Keratinocyte (primary cell): ENCODE data around the gene ADARB2. TPM values are rescaled to one million over a fixed set of nuclear protein-coding genes. Genes with fewer than 3 reads are reported as not detected.

Source experiments
- DNase-seq: peaks from one replicate; pipeline ENCODE4 v3.0.0-alpha.2; 2011; ENCODE audit warnings: low read depth, missing footprints, low spot score
- FAIRE-seq: peaks from 2 replicates; lab custom pipeline; 2011; peaks lifted over from hg19 to GRCh38; lab: Jason Lieb, UNC
- H2AFZ ChIP-seq: 2 replicates; pipeline ENCODE4 v1.6.0; 2012; ENCODE audit warnings: low read length, control low read depth, inconsistent platforms; ENCODE audit not compliant: control insufficient read depth
- H3K27ac ChIP-seq: 2 replicates; pipeline ENCODE4 v1.5.1; 2011; ENCODE audit warnings: low read length; ENCODE audit not compliant: control insufficient read depth, insufficient read depth
- H3K27me3 ChIP-seq: 3 replicates; pipeline ENCODE4 v1.6.0; 2011; ENCODE audit warnings: low read length; ENCODE audit not compliant: control insufficient read depth, insufficient read depth; ENCODE audit errors: extremely low read depth
- H3K36me3 ChIP-seq, 2 experiments: 2 replicates in 1 of 2; 3 replicates in 1 of 2; pipeline ENCODE4 v1.5.1; 2011; ENCODE audit warnings: low read length in 2 of 2, mild to moderate bottlenecking in 1 of 2; ENCODE audit not compliant: control insufficient read depth in 2 of 2, insufficient read depth in 2 of 2; ENCODE audit errors: extremely low read depth in 1 of 2
- H3K4me1 ChIP-seq: 3 replicates; pipeline ENCODE4 v1.5.1; 2011; ENCODE audit warnings: low read length; ENCODE audit not compliant: control insufficient read depth, insufficient read depth; ENCODE audit errors: extremely low read depth
- H3K4me2 ChIP-seq: 3 replicates; pipeline ENCODE4 v1.6.0; 2011; ENCODE audit warnings: low read depth, low read length; ENCODE audit not compliant: control insufficient read depth, insufficient read depth; ENCODE audit errors: extremely low read depth
- H3K4me3 ChIP-seq, 3 experiments: fragments of 200-600 bp in 1 of 3; sonication (generic) in 1 of 3; 2 replicates in 2 of 3; 3 replicates in 1 of 3; pipeline ENCODE4 v1.5.1; 2011 to 2016; ENCODE audit warnings: low read length in 3 of 3, mild to moderate bottlenecking in 3 of 3, control low read depth in 2 of 3, inconsistent platforms in 1 of 3, low read depth in 1 of 3, mixed read lengths in 1 of 3, mixed run types in 1 of 3, moderate library complexity in 1 of 3; ENCODE audit not compliant: control insufficient read depth in 2 of 3, insufficient read depth in 2 of 3; ENCODE audit errors: extremely low read depth in 1 of 3
- H3K79me2 ChIP-seq: 2 replicates; pipeline ENCODE4 v1.6.0; 2012; ENCODE audit warnings: low read length; ENCODE audit not compliant: control insufficient read depth, insufficient read depth
- H3K9ac ChIP-seq: 3 replicates; pipeline ENCODE4 v1.6.0; 2011; ENCODE audit warnings: low read length; ENCODE audit not compliant: control insufficient read depth, insufficient read depth; ENCODE audit errors: extremely low read depth
- H3K9me1 ChIP-seq: 3 replicates; pipeline ENCODE4 v1.6.0; 2011; ENCODE audit warnings: low read length; ENCODE audit not compliant: control insufficient read depth, insufficient read depth; ENCODE audit errors: extremely low read depth
- H3K9me3 ChIP-seq: 2 replicates; pipeline ENCODE4 v1.5.1; 2012; ENCODE audit warnings: low read depth, low read length; ENCODE audit not compliant: control insufficient read depth
- H4K20me1 ChIP-seq: 3 replicates; pipeline ENCODE4 v1.6.0; 2011; ENCODE audit warnings: low read length; ENCODE audit not compliant: control insufficient read depth, insufficient read depth; ENCODE audit errors: extremely low read depth
- EZH2 ChIP-seq: IDR thresholded peaks from one replicate; pipeline ENCODE4 v1.6.1; 2012; ENCODE audit warnings: inconsistent platforms, mild to moderate bottlenecking, low read length, moderate library complexity
- dilution Hi-C: fragments of 300-500 bp; cut with MboI; formaldehyde crosslinking; loops from one replicate; pipeline ENCODE4 v1.7.0; 2020; ENCODE audit warnings: low sequenced_read_pairs; ENCODE audit not compliant: extremely low pct_ligation_motif_present
- polyA plus RNA-seq, 5 experiments: library from polyadenylated mRNA; depleted of rRNA in 3 of 5; stranded (reverse) in 3 of 5; stranded (forward) in 1 of 5; unstranded in 1 of 5; fragments of >200 nt; gene quantifications; 1 replicate in 1 of 5; 2 replicates in 3 of 5; 3 replicates in 1 of 5; pipeline versions ENCODE4 v1.2.1 to v1.2.3, GENCODE V29; 2011 to 2012; ENCODE audit warnings: missing spikeins in 2 of 5, low read depth in 1 of 5, low replicate concordance in 1 of 5
- TF ChIP-seq, protein P1 (sequence below), 3 experiments: IDR thresholded peaks in 1 of 3; conservative IDR thresholded peaks in 1 of 3; optimal IDR thresholded peaks in 1 of 3; 2 replicates in 2 of 3; 3 replicates in 1 of 3; pipeline versions ENCODE3 to v1.5.1; 2011; ENCODE audit warnings: low read length in 3 of 3, mild to moderate bottlenecking in 3 of 3, moderate library complexity in 2 of 3, control low read depth in 1 of 3, inconsistent platforms in 1 of 3; ENCODE audit not compliant: insufficient read depth in 2 of 3; ENCODE audit errors: extremely low read depth in 1 of 3

The ADARB2 gene
- polyA plus RNA-seq, 1 donor (not counting 4 experiments of a cell fraction or from before 2014, with no cell fraction given): not detected

DNA sequence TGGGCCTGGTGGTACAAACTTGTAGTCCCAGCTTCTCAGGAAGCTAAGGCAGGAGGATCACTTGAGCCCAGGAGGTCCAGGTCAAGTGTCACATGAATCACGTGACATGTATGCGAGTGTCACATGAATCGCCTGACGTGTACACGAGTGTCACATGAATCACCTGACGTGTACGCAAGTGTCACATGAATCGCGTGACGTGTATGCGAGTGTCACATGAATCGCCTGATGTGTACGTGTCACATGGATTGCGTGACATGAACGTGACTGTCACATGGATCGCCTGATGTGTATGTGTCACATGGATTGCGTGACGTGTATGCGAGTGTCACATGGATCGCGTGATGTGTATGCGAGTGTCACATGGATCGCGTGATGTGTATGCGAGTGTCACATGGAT is 9.5 kb upstream of the ADARB2 start:
- no peak overlapping the region for H2AFZ ChIP-seq
- dilution Hi-C loops: no loop called here

DNA sequence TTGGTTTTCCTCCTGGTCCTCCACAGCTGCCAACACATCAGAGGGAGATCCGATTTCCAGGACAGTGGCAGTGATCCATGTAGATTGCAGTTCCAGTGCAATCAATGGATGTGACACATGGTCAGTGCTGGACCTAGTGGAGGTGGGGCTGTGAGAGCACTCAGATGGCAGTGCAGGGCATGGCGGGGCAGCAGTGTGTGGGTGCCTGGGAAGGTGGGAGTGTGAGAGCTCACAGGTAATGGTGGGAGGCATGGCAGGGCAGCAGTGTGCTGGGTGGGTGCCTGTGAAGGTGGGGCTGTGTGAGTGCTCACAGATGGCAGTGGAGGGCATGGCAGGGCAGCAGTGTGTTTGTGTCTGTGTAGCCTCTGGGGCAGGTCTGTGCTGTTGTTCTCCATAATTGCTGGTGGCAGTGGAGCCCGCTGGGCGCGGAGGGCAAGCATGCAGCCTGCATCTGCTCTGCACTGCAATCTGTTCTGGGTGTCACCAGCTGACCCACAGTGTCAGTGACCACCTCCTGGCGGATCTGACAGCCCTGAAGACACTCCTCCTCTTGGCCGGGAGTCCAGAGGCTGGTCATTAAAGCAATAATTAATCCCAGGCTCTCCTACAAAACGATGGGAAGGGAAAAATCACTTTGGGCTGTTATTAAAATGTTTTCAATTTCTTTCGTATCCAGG is 8.6 kb upstream of the ADARB2 start:
- Histone ChIP-seq H4K20me1 (no peaks in the 10 kb centered on the region), H3K27me3 (no peaks in the 10 kb centered on the region), H3K4me1 (no peaks in the 10 kb centered on the region), H3K27ac (no peak overlapping the region), H3K4me3 (no peak overlapping the region), H3K9me1 (no peaks in the 10 kb centered on the region), H3K36me3 (no peaks in the 10 kb centered on the region), H3K4me2 (no peak overlapping the region), H3K9me3 (peaks cover 4% of the 10 kb centered on the region), H3K9ac (no peak overlapping the region), H2AFZ (no peak overlapping the region), H3K79me2 (no peaks in the 10 kb centered on the region)
- dilution Hi-C loops: no loop called here
- FAIRE-seq (no peak), DNase-seq (no peak)
- TF ChIP-seq, protein P1, sequence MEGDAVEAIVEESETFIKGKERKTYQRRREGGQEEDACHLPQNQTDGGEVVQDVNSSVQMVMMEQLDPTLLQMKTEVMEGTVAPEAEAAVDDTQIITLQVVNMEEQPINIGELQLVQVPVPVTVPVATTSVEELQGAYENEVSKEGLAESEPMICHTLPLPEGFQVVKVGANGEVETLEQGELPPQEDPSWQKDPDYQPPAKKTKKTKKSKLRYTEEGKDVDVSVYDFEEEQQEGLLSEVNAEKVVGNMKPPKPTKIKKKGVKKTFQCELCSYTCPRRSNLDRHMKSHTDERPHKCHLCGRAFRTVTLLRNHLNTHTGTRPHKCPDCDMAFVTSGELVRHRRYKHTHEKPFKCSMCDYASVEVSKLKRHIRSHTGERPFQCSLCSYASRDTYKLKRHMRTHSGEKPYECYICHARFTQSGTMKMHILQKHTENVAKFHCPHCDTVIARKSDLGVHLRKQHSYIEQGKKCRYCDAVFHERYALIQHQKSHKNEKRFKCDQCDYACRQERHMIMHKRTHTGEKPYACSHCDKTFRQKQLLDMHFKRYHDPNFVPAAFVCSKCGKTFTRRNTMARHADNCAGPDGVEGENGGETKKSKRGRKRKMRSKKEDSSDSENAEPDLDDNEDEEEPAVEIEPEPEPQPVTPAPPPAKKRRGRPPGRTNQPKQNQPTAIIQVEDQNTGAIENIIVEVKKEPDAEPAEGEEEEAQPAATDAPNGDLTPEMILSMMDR (optimal IDR thresholded peaks at IDR 0.05 in 1 of 3, IDR thresholded peaks at IDR 0.05 in 1 of 3, conservative IDR thresholded peaks at IDR 0.05 in 1 of 3; ENCODE audit: extremely low read depth in 1 of 3, insufficient read depth in 2 of 3, low read length in 3 of 3): no peak
- no peak for TF ChIP-seq EZH2

More for the DNA sequence above, 9.5 kb upstream of the ADARB2 start:
- no peak overlapping the region for H3K27ac ChIP-seq
- peaks cover 4% of the 10 kb centered on the region for H3K9me3 ChIP-seq
- no peaks in the 10 kb centered on the region for H3K36me3 ChIP-seq
- H3K4me3 ChIP-seq: no peak overlapping the region
- no peaks in the 10 kb centered on the region for H3K27me3 ChIP-seq
- no peaks in the 10 kb centered on the region for H3K79me2 ChIP-seq
- DNase-seq (no peak), FAIRE-seq (no peak)
- TF ChIP-seq, protein P1 (optimal IDR thresholded peaks at IDR 0.05 in 1 of 3, IDR thresholded peaks at IDR 0.05 in 1 of 3, conservative IDR thresholded peaks at IDR 0.05 in 1 of 3; ENCODE audit: extremely low read depth in 1 of 3, insufficient read depth in 2 of 3, low read length in 3 of 3): no peak
- TF ChIP-seq EZH2: no peak
- H3K9me1 ChIP-seq: no peaks in the 10 kb centered on the region
- no peak overlapping the region for H3K9ac ChIP-seq
- no peaks in the 10 kb centered on the region for H4K20me1 ChIP-seq
- no peak overlapping the region for H3K4me2 ChIP-seq
- H3K4me1 ChIP-seq: no peaks in the 10 kb centered on the region
